DOHH2 (cell line): Measurements from ENCODE around the gene LRRC7.

ENCODE experiments used
- H3F3A ChIP-seq: fragments of 200-600 bp; sonication (generic), shearing (Covaris generic); 2 replicates; pipeline ENCODE4 v1.6.0; 2016; ENCODE audit warnings: antibody characterized with exemption, mild to moderate bottlenecking; ENCODE audit not compliant: control insufficient read depth, insufficient read depth
- H3K27ac ChIP-seq: fragments of 200-600 bp; sonication (generic); 2 replicates; pipeline ENCODE4 v1.5.1; 2014; ENCODE audit warnings: low read depth, mild to moderate bottlenecking, low read length, moderate library complexity
- H3K27me3 ChIP-seq: fragments of 200-600 bp; sonication (generic); 2 replicates; pipeline ENCODE4 v1.6.1; 2014; ENCODE audit warnings: mild to moderate bottlenecking, low read length, mixed read lengths; ENCODE audit not compliant: control insufficient read depth
- H3K36me3 ChIP-seq: fragments of 200-600 bp; sonication (generic); 2 replicates; pipeline ENCODE4 v1.6.1; 2014; ENCODE audit warnings: mild to moderate bottlenecking, low read length, moderate library complexity, mixed read lengths; ENCODE audit not compliant: control insufficient read depth
- H3K4me1 ChIP-seq: fragments of 200-600 bp; sonication (generic); 2 replicates; pipeline ENCODE4 v1.6.1; 2014; ENCODE audit warnings: mild to moderate bottlenecking, low read length, mixed read lengths; ENCODE audit not compliant: control insufficient read depth
- H3K4me2 ChIP-seq: fragments of 200-600 bp; sonication (generic); 2 replicates; pipeline ENCODE4 v1.6.0; 2014; ENCODE audit warnings: mild to moderate bottlenecking, low read length, moderate library complexity
- H3K4me3 ChIP-seq: fragments of 200-600 bp; sonication (generic); 2 replicates; pipeline ENCODE4 v1.5.1; 2014; ENCODE audit warnings: mild to moderate bottlenecking, low read length, mixed read lengths
- H3K79me2 ChIP-seq: fragments of 200-600 bp; sonication (generic); 2 replicates; pipeline ENCODE4 v1.6.1; 2014; ENCODE audit warnings: mild to moderate bottlenecking, low read length, mixed read lengths; ENCODE audit not compliant: control insufficient read depth
- H3K9me2 ChIP-seq: fragments of 200-600 bp; sonication (generic); replicated peaks from 2 replicates; pipeline ENCODE4 v1.6.1; 2014; ENCODE audit warnings: mild to moderate bottlenecking, low read length, mixed read lengths; ENCODE audit not compliant: control insufficient read depth
- H3K9me3 ChIP-seq: fragments of 200-600 bp; sonication (generic); 2 replicates; pipeline ENCODE4 v1.6.1; 2014; ENCODE audit warnings: antibody characterized with exemption, low read length, mixed read lengths; ENCODE audit not compliant: control insufficient read depth, insufficient read depth
- H4K20me1 ChIP-seq: fragments of 200-600 bp; sonication (generic); 2 replicates; pipeline ENCODE4 v1.6.0; 2014; ENCODE audit warnings: low read depth, mild to moderate bottlenecking, antibody characterized with exemption, low read length, moderate library complexity; ENCODE audit not compliant: control insufficient read depth, insufficient read depth
- CTCF ChIP-seq: fragments of 200-600 bp; sonication (generic); IDR thresholded peaks from one replicate; pipeline ENCODE4 v1.5.1; 2014; ENCODE audit warnings: antibody characterized with exemption, mild to moderate bottlenecking, low read depth, low read length; ENCODE audit not compliant: poor library complexity, severe bottlenecking
- EZH2phosphoT487 ChIP-seq: fragments of 200-600 bp; sonication (generic); IDR thresholded peaks from 2 replicates; pipeline ENCODE4 v1.6.1; 2017; ENCODE audit warnings: borderline replicate concordance, mild to moderate bottlenecking, antibody characterized with exemption, low read length, moderate library complexity, mixed read lengths

LRRC7 gene

GRCh38 chr1:69540052-69540451 is 27.7 kb upstream of the LRRC7 start:
- Histone ChIP-seq H3K36me3 (no peaks in the 10 kb centered on the region), H3K9me3 (no peaks in the 10 kb centered on the region), H3K27me3 (no peaks in the 10 kb centered on the region), H3K9me2 (no peaks in the 10 kb centered on the region), H3K4me3 (no peak overlapping the region), H3K4me1 (no peaks in the 10 kb centered on the region), H3K27ac (no peak overlapping the region), H3F3A (no peaks in the 10 kb centered on the region), H4K20me1 (no peaks in the 10 kb centered on the region), H3K79me2 (no peaks in the 10 kb centered on the region), H3K4me2 (no peak overlapping the region)
- TF ChIP-seq CTCF (no peak), EZH2phosphoT487 (no peak)

- no peak overlapping the region for H3K4me3 ChIP-seq
Observed at GRCh38 chr1:69551476-69552324, 16.0 kb upstream of the LRRC7 start.

GRCh38 chr1:69553726-69554125 is 14.0 kb upstream of the LRRC7 start:
- Histone ChIP-seq H3K79me2 (no peaks in the 10 kb centered on the region), H3K4me1 (no peaks in the 10 kb centered on the region), H3F3A (no peaks in the 10 kb centered on the region), H4K20me1 (no peaks in the 10 kb centered on the region), H3K27me3 (no peaks in the 10 kb centered on the region), H3K9me2 (no peaks in the 10 kb centered on the region), H3K4me2 (no peak overlapping the region), H3K36me3 (no peaks in the 10 kb centered on the region), H3K9me3 (no peaks in the 10 kb centered on the region), H3K27ac (no peak overlapping the region), H3K4me3 (no peak overlapping the region)
- TF ChIP-seq CTCF: no peak
- TF ChIP-seq EZH2phosphoT487: no peak

More at GRCh38 chr1:69551476-69552324, 16.0 kb upstream of the LRRC7 start:
- H3K9me2 ChIP-seq: no peaks in the 10 kb centered on the region
- H3K4me2 ChIP-seq: no peak overlapping the region
- H3F3A ChIP-seq: no peaks in the 10 kb centered on the region
- H3K4me1 ChIP-seq: no peaks in the 10 kb centered on the region
- no peaks in the 10 kb centered on the region for H4K20me1 ChIP-seq
- TF ChIP-seq CTCF: no peak
- no peak for TF ChIP-seq EZH2phosphoT487
- H3K36me3 ChIP-seq: no peaks in the 10 kb centered on the region
- no peaks in the 10 kb centered on the region for H3K27me3 ChIP-seq
- H3K27ac ChIP-seq: no peak overlapping the region
- no peaks in the 10 kb centered on the region for H3K79me2 ChIP-seq
- H3K9me3 ChIP-seq: no peaks in the 10 kb centered on the region
